Measurements from ENCODE around the gene TMEM175. TPM values are rescaled to one million over a fixed set of nuclear protein-coding genes. Genes with fewer than 3 reads are reported as not detected.

Gene TMEM175
- total and polyA plus RNA-seq, 2 of the 8 experiments (the other 6 are each of a cell fraction or from before 2014, with no cell fraction given), result 4.9 to 20.7 TPM

DNA sequence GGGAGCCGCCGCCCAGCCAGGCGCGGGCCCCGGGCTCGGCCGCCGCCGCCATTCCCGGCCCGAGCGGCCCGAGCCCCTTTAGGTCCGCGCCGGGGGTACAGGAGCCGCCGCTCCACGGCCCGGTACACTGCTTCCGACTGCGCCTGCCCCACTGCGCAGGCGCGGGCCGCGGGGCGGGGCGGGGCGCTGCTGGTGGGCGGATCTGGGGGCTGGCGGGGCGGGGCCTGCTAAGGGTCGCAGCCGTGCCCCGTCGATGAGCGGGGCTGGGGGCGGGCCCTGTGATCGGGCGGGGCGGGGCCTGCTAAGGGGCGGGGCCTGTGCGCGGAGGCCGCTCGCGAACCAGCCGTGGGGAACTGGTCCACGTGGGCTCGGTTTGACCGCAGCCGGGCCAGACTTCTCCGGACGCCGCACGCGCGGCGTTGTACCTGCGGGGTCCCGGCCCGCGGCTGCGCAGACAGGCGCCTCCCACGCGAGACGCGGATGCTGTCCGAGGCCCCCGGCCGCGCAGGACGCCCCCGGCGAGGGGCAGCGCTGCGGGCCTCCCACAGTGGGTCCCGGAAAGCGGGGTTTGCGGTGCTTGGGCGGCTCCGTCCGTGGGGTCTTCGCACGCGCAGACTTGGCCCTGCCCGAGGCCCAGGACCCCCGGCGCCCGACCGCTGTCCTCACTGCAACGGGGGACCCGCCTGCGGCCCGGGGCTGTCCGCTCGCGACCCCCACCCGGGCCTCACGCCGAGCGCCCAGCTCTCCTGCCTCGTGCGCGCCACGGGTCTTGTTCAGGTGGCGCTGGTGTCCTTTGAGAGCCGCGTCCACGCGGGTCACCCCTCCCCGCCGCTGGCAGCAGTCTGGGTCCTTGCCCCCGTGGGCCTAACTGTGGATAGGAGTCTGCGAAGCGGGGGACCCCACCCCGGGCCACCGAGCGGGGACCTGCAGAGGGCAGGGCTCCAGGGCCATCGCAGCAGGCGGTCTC lies 41.5 kb downstream of the TMEM175 start, which contains the start of gene DGKQ:
TSS of gene DGKQ (minus strand) at position 139 of the 967 bp plus-strand sequence. CDS start at position 52, 87 bp downstream.
- 35% methylated on average over 37 of the region's 123 CpGs; no CpG with 5 or more reads in 1 of the 2 experiments for WGBS, 2 experiments (ENCODE audit: extremely low coverage in 1 of 2, insufficient coverage in 1 of 2, insufficient read length in 1 of 2, insufficient replicate concordance in 2 of 2, low coverage in 1 of 2, low lambda C conversion rate in 2 of 2, missing lambda C conversion rate in 1 of 2)
- Histone ChIP-seq H3K9ac (replicated peaks in 1 of 4; ENCODE audit: extremely low read depth in 1 of 4, low read depth in 3 of 4, low read length in 3 of 4) (peak within 1 kb of the TSS in 1 of 4 experiments; percentile 65; a peak in 1 of 7 replicates), H3K18ac (ENCODE audit: extremely low read depth, low read length) (no peak within 1 kb of the TSS; the same call in 1 of the 2 replicates), H2BK20ac (ENCODE audit: low read length) (no peak within 1 kb of the TSS), H3K14ac (ENCODE audit: insufficient read length) (no peak within 1 kb of the TSS), H3K27ac (ENCODE audit: low read depth, low read length) (no peak within 1 kb of the TSS), H3K4me1 (replicated peaks in 1 of 4; ENCODE audit: control insufficient read depth in 3 of 4, insufficient read depth in 4 of 4, low read length in 3 of 4) (peaks cover 0 to 6% (median 2%) of the 10 kb centered on the region in 4 experiments; a peak in 3 of 7 replicates), H3K4me2 (ENCODE audit: insufficient read depth in 1 of 2, low read depth in 2 of 2, low read length in 2 of 2) (peak within 1 kb of the TSS; percentile 77 to 95), H3K27me3 (replicated peaks in 1 of 4; ENCODE audit: control insufficient read depth in 3 of 4, extremely low read depth in 1 of 4, insufficient read depth in 3 of 4, low read length in 3 of 4) (peaks cover 0 to 33% (median 24%) of the 10 kb centered on the region in 4 experiments; a peak in 5 of 7 replicates), H4K20me1 (replicated peaks in 1 of 2; ENCODE audit: control insufficient read depth in 1 of 2, insufficient read depth in 2 of 2, low read length in 2 of 2) (peaks cover 6 to 13% of the 10 kb centered on the region in 2 experiments), H3K4ac (replicated peaks; ENCODE audit: insufficient read length, low read depth, low read length) (no peak within 1 kb of the TSS), H3K36me3 (ENCODE audit: control insufficient read depth in 2 of 4, insufficient read depth in 4 of 4, low read length in 3 of 4) (no peaks in the 10 kb centered on the region), H2BK120ac (replicated peaks; ENCODE audit: low read depth, low read length) (no peak within 1 kb of the TSS), H4K8ac (ENCODE audit: extremely low read depth, insufficient read depth, low read length) (peak within 1 kb of the TSS; percentile 85), H3K23me2 (ENCODE audit: low read depth, low read length) (peaks cover 5% of the 10 kb centered on the region; the same call in 1 of the 2 replicates), H4K91ac (replicated peaks; ENCODE audit: insufficient read length, low read length) (no peak within 1 kb of the TSS), H2AK5ac (ENCODE audit: low read depth, low read length) (no peak within 1 kb of the TSS; the same call in 1 of the 2 replicates), H3K23ac (ENCODE audit: insufficient read length) (no peak within 1 kb of the TSS), H3K56ac (replicated peaks; ENCODE audit: insufficient read length, low read depth, low read length) (no peak within 1 kb of the TSS), H2BK12ac (ENCODE audit: low read depth, low read length) (no peak within 1 kb of the TSS), H2AFZ (ENCODE audit: low read length) (no peak within 1 kb of the TSS; the same call in 1 of the 2 replicates), H2BK15ac (ENCODE audit: low read length) (no peak within 1 kb of the TSS), H2BK5ac (ENCODE audit: low read depth, low read length) (no peak within 1 kb of the TSS), H3K79me1 (ENCODE audit: low read depth, low read length) (no peaks in the 10 kb centered on the region), H3K4me3 (ENCODE audit: extremely low read depth in 1 of 4, insufficient read depth in 2 of 4, low read depth in 3 of 4, low read length in 4 of 4) (peak within 1 kb of the TSS; percentile 51 to 80 (median 64)), H3K79me2 (ENCODE audit: control insufficient read depth in 1 of 2, insufficient read depth in 2 of 2, low read length in 2 of 2) (no peaks in the 10 kb centered on the region), H4K5ac (ENCODE audit: insufficient read length, low read depth, low read length) (peak within 1 kb of the TSS; percentile 43), H3K9me3 (ENCODE audit: insufficient read depth in 2 of 2, low read depth in 1 of 2, low read length in 1 of 2) (peaks cover 5 to 11% of the 10 kb centered on the region in 2 experiments; a peak in 1 of 4 replicates)
- ChIA-PET CTCF (ENCODE audit: partially characterized antibody) (no interaction called here), POLR2A (ENCODE audit: partially characterized antibody) (no interaction called here)
- DNase-seq (ENCODE audit: low read depth in 1 of 2, low spot score in 2 of 2) (peak in 1 of 2 experiments; percentile 90), FAIRE-seq (no peak)
- TF ChIP-seq SP2 (IDR thresholded peaks at IDR 0.05; ENCODE audit: low read length) (no peak), CBX8 (IDR thresholded peaks at IDR 0.05; ENCODE audit: borderline replicate concordance, low read depth, low read length) (no peak), EP300 (IDR thresholded peaks at IDR 0.05; ENCODE audit: borderline replicate concordance in 1 of 2, low read depth in 2 of 2, low read length in 2 of 2) (no peak), PHF8 (conservative IDR thresholded peaks at IDR 0.05; ENCODE audit: low read depth, low read length) (no peak), CEBPB (IDR thresholded peaks at IDR 0.05; ENCODE audit: low read depth, low read length) (no peak), CREB1 (IDR thresholded peaks at IDR 0.05) (0 out of 2 replicates have a peak, but pooled peaks have one; percentile 29), SP4 (IDR thresholded peaks at IDR 0.05; ENCODE audit: low read length) (0 out of 2 replicates have a peak, but pooled peaks have one; percentile 11), TAF7 (optimal IDR thresholded peaks at IDR 0.05; ENCODE audit: borderline replicate concordance, low read depth, low read length) (no peak), GABPA (IDR thresholded peaks at IDR 0.05; ENCODE audit: borderline replicate concordance, insufficient read depth, low read length) (no peak), KDM5A (IDR thresholded peaks at IDR 0.05; ENCODE audit: low read length) (no peak), POLR2AphosphoS5 (IDR thresholded peaks at IDR 0.05; ENCODE audit: low read depth, low read length) (no peak), NRF1 (IDR thresholded peaks at IDR 0.05; ENCODE audit: low read depth, low read length) (peak; percentile 72)
